IMR-90 (cell line): ENCODE results near the gene NDUFB2. TPM values are rescaled to one million over a fixed set of nuclear protein-coding genes. Genes with fewer than 3 reads are reported as not detected.

Experiments
- ATAC-seq: fragments of 200-7000 bp; cut with Tn5 transposase; 2 replicates; pipeline ENCODE4 v1.9.1; 2020; ENCODE audit warnings: low read depth, mild to moderate bottlenecking, moderate library complexity
- BruUV-seq: library from RNA; stranded (reverse); fragments of 400-500 nt; replicated peaks from 2 replicates; lab custom pipeline; 2021; lab: Mats Ljungman, UMichigan
- CTCF ChIA-PET: fragments of 300-600 bp; formaldehyde crosslinking; extraction: SDS; loops from one replicate; lab custom pipeline; 2021; ENCODE audit warnings: antibody characterized with exemption; lab: Yijun Ruan, JAX
- POLR2A ChIA-PET: fragments of 300-600 bp; sonication (Branson Sonifier 250); formaldehyde crosslinking; loops from one replicate; lab custom pipeline; 2022; ENCODE audit warnings: antibody characterized with exemption; ENCODE audit not compliant: unreplicated experiment; lab: Charles Lee
- DNase-seq: peaks from one replicate; pipeline ENCODE4 v3.0.0; 2013
- H2AFZ ChIP-seq: replicated peaks from 2 replicates; pipeline ENCODE3; 2013; ENCODE audit warnings: low read length, mild to moderate bottlenecking; ENCODE audit not compliant: poor library complexity
- H2AK5ac ChIP-seq: 2 replicates; pipeline ENCODE4 v1.6.1; 2013; ENCODE audit warnings: low read depth, low read length, inconsistent platforms
- H2AK9ac ChIP-seq: replicated peaks from 2 replicates; pipeline ENCODE3; 2013; ENCODE audit warnings: mild to moderate bottlenecking, low read depth, low read length, moderate library complexity; ENCODE audit not compliant: poor library complexity
- H2BK120ac ChIP-seq: 2 replicates; pipeline ENCODE4 v1.6.1; 2013; ENCODE audit warnings: low read depth, low read length, inconsistent platforms
- H2BK15ac ChIP-seq: 3 replicates; pipeline ENCODE4 v1.6.1; 2013; ENCODE audit warnings: low read depth, low read length, inconsistent platforms
- H2BK20ac ChIP-seq: 2 replicates; pipeline ENCODE4 v1.6.1; 2013; ENCODE audit warnings: low read depth, mild to moderate bottlenecking, inconsistent platforms, low read length, moderate library complexity
- H2BK5ac ChIP-seq: 2 replicates; pipeline ENCODE4 v1.6.1; 2013; ENCODE audit warnings: mild to moderate bottlenecking, low read depth, low read length, inconsistent platforms; ENCODE audit not compliant: poor library complexity, severe bottlenecking
- H3K14ac ChIP-seq: replicated peaks from 2 replicates; pipeline ENCODE4 v1.6.1; 2013; ENCODE audit warnings: low read depth, low read length, inconsistent platforms
- H3K18ac ChIP-seq: 2 replicates; pipeline ENCODE4 v1.6.1; 2013; ENCODE audit warnings: low read depth, low read length, control low read depth
- H3K23ac ChIP-seq: 2 replicates; pipeline ENCODE4 v1.6.1; 2013; ENCODE audit warnings: low read depth, low read length, inconsistent platforms
- H3K27ac ChIP-seq: 2 replicates; pipeline ENCODE4 v1.5.1; 2013; ENCODE audit warnings: mild to moderate bottlenecking, control low read depth, low read length; ENCODE audit not compliant: insufficient read depth
- H3K27me3 ChIP-seq: 2 replicates; pipeline ENCODE4 v1.6.1; 2013; ENCODE audit warnings: low read length; ENCODE audit not compliant: control insufficient read depth, insufficient read depth
- H3K36me3 ChIP-seq: 2 replicates; pipeline ENCODE4 v1.6.1; 2013; ENCODE audit warnings: low read length, mixed read lengths; ENCODE audit not compliant: control insufficient read depth, insufficient read depth
- H3K4ac ChIP-seq: 2 replicates; pipeline ENCODE4 v1.6.1; 2013; ENCODE audit warnings: low read depth, low read length, inconsistent platforms
- H3K4me1 ChIP-seq: 2 replicates; pipeline ENCODE4 v1.6.1; 2013; ENCODE audit warnings: low read length, mixed read lengths; ENCODE audit not compliant: control insufficient read depth, insufficient read depth
- H3K4me2 ChIP-seq: 2 replicates; pipeline ENCODE4 v1.6.1; 2013; ENCODE audit warnings: low read depth, mild to moderate bottlenecking, control low read depth, low read length, moderate library complexity
- H3K4me3 ChIP-seq: 2 replicates; pipeline ENCODE4 v1.5.1; 2013; ENCODE audit warnings: low read depth, mild to moderate bottlenecking, control low read depth, low read length, moderate library complexity; ENCODE audit not compliant: insufficient read depth
- H3K56ac ChIP-seq: 2 replicates; pipeline ENCODE4 v1.6.1; 2013; ENCODE audit warnings: low read length, inconsistent platforms; ENCODE audit not compliant: insufficient read depth; ENCODE audit errors: extremely low read depth
- H3K79me1 ChIP-seq, 2 experiments: 2 replicates each; pipeline ENCODE4 v1.6.1; 2013; ENCODE audit warnings: low read length in 2 of 2, inconsistent platforms in 1 of 2, low read depth in 1 of 2
- H3K9ac ChIP-seq: 2 replicates; pipeline ENCODE4 v1.6.1; 2013; ENCODE audit warnings: low read depth, low read length, control low read depth
- H3K9me1 ChIP-seq: 2 replicates; pipeline ENCODE4 v1.6.1; 2013; ENCODE audit warnings: low read length, inconsistent platforms; ENCODE audit not compliant: insufficient read depth
- H3K9me3 ChIP-seq: 2 replicates; pipeline ENCODE4 v1.6.1; 2013; ENCODE audit warnings: low read length; ENCODE audit not compliant: control insufficient read depth, insufficient read depth
- H4K20me1 ChIP-seq: 2 replicates; pipeline ENCODE4 v1.6.1; 2013; ENCODE audit warnings: low read length, inconsistent platforms; ENCODE audit not compliant: insufficient read depth
- H4K5ac ChIP-seq: 2 replicates; pipeline ENCODE4 v1.6.1; 2013; ENCODE audit warnings: mild to moderate bottlenecking, low read depth, low read length, control low read depth
- H4K8ac ChIP-seq, 2 experiments: 2 replicates each; pipeline ENCODE4 v1.6.1; 2013; ENCODE audit warnings: low read depth in 2 of 2, low read length in 2 of 2, control low read depth in 1 of 2, inconsistent platforms in 1 of 2
- H4K91ac ChIP-seq: 2 replicates; pipeline ENCODE4 v1.6.1; 2013; ENCODE audit warnings: low read depth, low read length, inconsistent platforms; ENCODE audit not compliant: insufficient read depth
- ELK1 ChIP-seq: fragments of 150-350 bp; IDR thresholded peaks from 2 replicates; pipeline ENCODE4 v1.6.1; 2016; ENCODE audit warnings: low read depth, mild to moderate bottlenecking, low read length, moderate library complexity, borderline replicate concordance
- WGBS, 2 experiments: methylation state at CpG; one replicate each; pipeline versions ENCODE4 v1.1.5 to v1.1.7; 2013; ENCODE audit warnings: missing lambda C conversion rate in 2 of 2; ENCODE audit not compliant: insufficient read length in 1 of 2; ENCODE audit errors: extremely low coverage in 2 of 2; 5-methylcytosine and 5-hydroxymethylcytosine counted together
- dilution Hi-C: fragments of 300-500 bp; cut with HindIII; formaldehyde crosslinking; loops from one replicate; pipeline ENCODE4 v1.14.3; 2018; ENCODE audit warnings: low sequenced_read_pairs; ENCODE audit not compliant: unreplicated experiment
- in situ Hi-C: fragments of 300-500 bp; cut with MboI; formaldehyde crosslinking; loops from 3 replicates; pipeline ENCODE4 v1.14.3; 2019; ENCODE audit warnings: low sequenced_read_pairs, inconsistent platforms, mixed read lengths
- intact Hi-C: fragments of 100-400 bp; cut with micrococcal nuclease; formaldehyde crosslinking; loops from 2 replicates; pipeline ENCODE4 v1.10.0; 2022
- polyA plus RNA-seq, 3 experiments: library from polyadenylated mRNA; depleted of rRNA; stranded (reverse); fragments of >200 nt; gene quantifications; 2 replicates each; pipeline ENCODE4 v1.2.3, GENCODE V29; 2012; ENCODE audit warnings: low replicate concordance in 1 of 3
- total RNA-seq: library from RNA; depleted of rRNA; stranded (reverse); fragments of >200 nt; gene quantifications from 2 replicates; pipeline ENCODE4 v1.2.3, GENCODE V29; 2012

NDUFB2 gene
- total and polyA plus RNA-seq, 2 of the 4 experiments (the other 2 are of a cell fraction): 81.7 to 143 TPM

DNA sequence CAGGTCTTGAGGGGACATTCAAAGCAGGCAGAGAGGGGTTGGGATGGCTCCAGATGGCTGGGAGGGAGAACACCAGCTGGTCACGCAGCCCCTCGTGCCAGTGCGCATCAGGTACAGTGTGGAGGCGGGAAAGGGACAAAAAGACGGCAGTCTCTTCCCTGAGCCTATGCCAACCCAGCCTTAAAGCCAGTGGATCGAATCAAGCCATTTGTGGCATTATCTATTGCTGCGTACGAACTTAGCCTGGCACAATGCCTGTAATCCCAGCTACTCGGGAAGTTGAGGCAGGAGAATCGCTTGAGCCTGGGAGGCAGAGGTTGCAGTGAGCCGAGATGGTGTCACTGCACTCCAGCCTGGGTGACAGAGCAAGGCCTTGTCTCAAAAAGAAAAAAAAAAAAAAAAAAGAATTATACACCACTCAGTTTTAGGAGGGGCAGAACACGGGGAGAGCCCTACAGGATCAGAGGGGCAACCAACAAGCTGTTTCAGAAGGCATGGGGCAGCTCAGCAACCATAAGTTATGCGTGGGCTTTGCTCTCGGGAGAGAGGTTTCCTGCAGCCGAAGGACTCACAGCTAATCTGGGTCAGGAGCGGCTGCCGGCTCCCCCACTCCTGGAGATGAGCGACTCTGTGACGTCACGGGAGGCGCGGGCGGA lies 356 bp upstream of the NDUFB2 start:
- in situ Hi-C loops: no loop called here
- dilution Hi-C loops: no loop called here
- H3K36me3 ChIP-seq: no peaks in the 10 kb centered on the region

More for the DNA sequence above, 356 bp upstream of the NDUFB2 start:
- Histone ChIP-seq H3K79me1 (peaks cover 11 to 26% of the 10 kb centered on the region in 2 experiments; a peak in 3 of 4 replicates), H3K23ac (peak overlapping the region; percentile 65), H2AK5ac (peak overlapping the region; percentile 53), H3K14ac (peak overlapping the region; percentile 97), H4K8ac (peak overlapping the region; percentile 50 to 95), H2BK5ac (peak overlapping the region; percentile 81), H2AK9ac (peak overlapping the region; percentile 84), H2BK15ac (no peak overlapping the region), H2BK20ac (no peak overlapping the region), H3K18ac (peak overlapping the region; percentile 85), H4K5ac (peak overlapping the region; percentile 95), H3K4me2 (peak overlapping the region; percentile 97), H2AFZ (peak overlapping the region; percentile 89), H3K56ac (peak overlapping the region; percentile 51; the same call in 1 of the 2 replicates), H4K20me1 (no peaks in the 10 kb centered on the region; the same call in 1 of the 2 replicates), H3K9me3 (no peaks in the 10 kb centered on the region), H2BK120ac (peak overlapping the region; percentile 45; the same call in 1 of the 2 replicates), H3K27ac (peak overlapping the region; percentile 71), H3K4me3 (peak overlapping the region; percentile 92), H3K9ac (peak overlapping the region; percentile 86), H3K4ac (peak overlapping the region; percentile 85), H3K27me3 (no peaks in the 10 kb centered on the region), H3K4me1 (peaks cover 5% of the 10 kb centered on the region), H4K91ac (peak overlapping the region; percentile 72), H3K9me1 (peaks cover 6% of the 10 kb centered on the region; the same call in 1 of the 2 replicates)
- no TSS peak for BruUV-seq
- no peak for TF ChIP-seq ELK1
- DNase-seq (peak; percentile 89), ATAC-seq (no peak; the same call in 1 of the 2 replicates)
- intact Hi-C loops: loop anchor here (2.0 to 10.0 kb wide), 2 partner anchors 221 to 229 kb away; partner anchors contain the start of gene BRAF
- ChIA-PET CTCF (no interaction called here), POLR2A (no interaction called here)
- no CpG with 5 or more reads among the region's 23 CpGs for WGBS, 2 experiments
